ENCODE measurements around the gene SERGEF. TPM values are rescaled to one million over a fixed set of nuclear protein-coding genes. Genes with fewer than 3 reads are reported as not detected.

The SERGEF gene
- total and polyA plus RNA-seq, 10 of the 15 experiments (the other 5 are each of a cell fraction or from before 2014, with no cell fraction given): 14.6 to 27.8 (median 22.4) TPM

- no peaks in the 10 kb centered on the region for H4K20me1 ChIP-seq (ENCODE audit: control insufficient read depth, insufficient read depth)
- ATAC-seq: no peak
- no TSS peak for BruUV-seq (replicated peaks)
- ChIA-PET SMC1A (ENCODE audit: uncharacterized antibody, unreplicated experiment) (no interaction called here), CTCF (interaction anchor here (0.9 to 2.0 kb wide), 4 partner anchors 129 to 388 kb away, joined by 3 to 13 read pairs (median 4); no protein-coding TSS in a partner anchor), RAD21 (ENCODE audit: unreplicated experiment) (interaction anchor here (3.9 kb wide), 1 partner anchor 254 kb away, joined by 15 read pairs; no protein-coding TSS in a partner anchor), POLR2A (no interaction called here)
- intact Hi-C loops (cut with micrococcal nuclease; ENCODE audit: unreplicated experiment) (no loop called here), in situ Hi-C loops (cut with MboI) (no loop called here)
- no peaks in the 10 kb centered on the region for H3K79me2 ChIP-seq (ENCODE audit: control insufficient read depth, insufficient read depth, low read length)
- H3K9me3 ChIP-seq (replicated peaks; ENCODE audit: control insufficient read depth, insufficient read depth, low read length): no peaks in the 10 kb centered on the region
- FAIRE-seq: no peak
- H2AFZ ChIP-seq (ENCODE audit: control insufficient read depth, low read depth, low read length): no peak overlapping the region
- H3K27me3 ChIP-seq (replicated peaks in 1 of 2; ENCODE audit: control insufficient read depth in 2 of 2, insufficient read depth in 2 of 2, low read length in 1 of 2): no peaks in the 10 kb centered on the region
- WGBS (ENCODE audit: insufficient coverage, insufficient replicate concordance, low lambda C conversion rate, missing lambda C conversion rate): 100% methylated on average over 1 of the region's 1 CpG
- H3K4me1 ChIP-seq (ENCODE audit: control insufficient read depth, insufficient read depth, low read length): no peaks in the 10 kb centered on the region
- DNase-seq (ENCODE audit: low read depth, low spot score): no peak
- H3K4me3 ChIP-seq: no peak overlapping the region
- no peak overlapping the region for H3K9ac ChIP-seq (ENCODE audit: control insufficient read depth, insufficient read depth, low read length)
- no peak overlapping the region for H3K27ac ChIP-seq (ENCODE audit: control insufficient read depth, insufficient read depth)
- peaks cover 2 to 29% of the 10 kb centered on the region in 2 experiments for H3K36me3 ChIP-seq (ENCODE audit: control insufficient read depth in 2 of 2, insufficient read depth in 2 of 2, low read length in 1 of 2)
- H3K4me2 ChIP-seq (ENCODE audit: control insufficient read depth, insufficient read depth): no peak overlapping the region
- TF ChIP-seq MYC (IDR thresholded peaks at IDR 0.05; ENCODE audit: insufficient read depth, insufficient read length, insufficient replicate concordance, low read length, severe bottlenecking): no peak
- TF ChIP-seq KAT2A (conservative IDR thresholded peaks at IDR 0.05; ENCODE audit: control insufficient read depth, low read depth, low read length): no peak
- no peak for TF ChIP-seq ZBED1 (IDR thresholded peaks at IDR 0.05; ENCODE audit: borderline replicate concordance)
- no peak for TF ChIP-seq HDAC2 (IDR thresholded peaks at IDR 0.05)
- no peak for TF ChIP-seq MAX (IDR thresholded peaks at IDR 0.05; ENCODE audit: low read depth, low read length)
- no peak for TF ChIP-seq PML (IDR thresholded peaks at IDR 0.05; ENCODE audit: low read length)
- TF ChIP-seq USF1 (IDR thresholded peaks at IDR 0.05; ENCODE audit: borderline replicate concordance, extremely low read length, insufficient read depth, low read depth, low read length): no peak
- TF ChIP-seq GATAD2B (conservative IDR thresholded peaks at IDR 0.05; ENCODE audit: low read depth): no peak
- TF ChIP-seq CTCF (IDR thresholded peaks at IDR 0.05 in 2 of 3, conservative IDR thresholded peaks at IDR 0.05 in 1 of 3; ENCODE audit: control insufficient read depth in 2 of 3, extremely low read depth in 1 of 3, insufficient read depth in 1 of 3, low read depth in 3 of 3, low read length in 3 of 3): no peak
- no peak for TF ChIP-seq TARDBP (IDR thresholded peaks at IDR 0.05; ENCODE audit: borderline replicate concordance)
- no peak for TF ChIP-seq TCF3 (IDR thresholded peaks at IDR 0.05; ENCODE audit: borderline replicate concordance, insufficient read depth, low read depth, low read length)
- TF ChIP-seq HCFC1 (IDR thresholded peaks at IDR 0.05; ENCODE audit: low read length): no peak
- TF ChIP-seq ZBTB33 (IDR thresholded peaks at IDR 0.05): no peak
- no peak for TF ChIP-seq SRF (IDR thresholded peaks at IDR 0.05; ENCODE audit: low read depth in 2 of 2, low read length in 2 of 2)
- no peak for TF ChIP-seq MTA3 (IDR thresholded peaks at IDR 0.05; ENCODE audit: borderline replicate concordance, low read length)
- TF ChIP-seq PRDM15 (CRISPR knock-in tag; IDR thresholded peaks at IDR 0.05): no peak
Observed at GRCh38 chr11:17985517-17985916, 27.3 kb downstream of the SERGEF start.
